Gastroesophageal sphincter (tissue), 4 donors: Measurements from ENCODE around the gene ELOVL5. TPM values are rescaled to one million over a fixed set of nuclear protein-coding genes. Genes with fewer than 3 reads are reported as not detected.

Experiments used
- ATAC-seq: fragments of 150-250 bp; one replicate; pipeline ENCODE4 v1.9.1; 2016; ENCODE audit warnings: mild to moderate bottlenecking, moderate library complexity
- H3K27ac ChIP-seq, 4 donors: fragments of 200-600 bp; sonication (generic) in 3 of 4; 1 replicate in 3 of 4; 2 replicates in 1 of 4; pipeline ENCODE4 v1.5.1; 2016 to 2019
- H3K27me3 ChIP-seq: fragments of 200-600 bp; sonication (generic); one replicate; pipeline ENCODE4 v1.5.1; 2019
- H3K36me3 ChIP-seq, 2 donors: fragments of 200-600 bp; sonication (generic); one replicate each; pipeline ENCODE4 v1.5.1; 2019; ENCODE audit warnings: control low read depth in 1 of 2
- H3K4me1 ChIP-seq, 3 donors: fragments of 200-600 bp; sonication (generic); 1 replicate in 2 of 3; 2 replicates in 1 of 3; pipeline ENCODE4 v1.5.1; 2016 to 2019; ENCODE audit warnings: control low read depth in 2 of 3
- H3K4me3 ChIP-seq, 2 donors: fragments of 200-600 bp; sonication (generic); one replicate each; pipeline ENCODE4 v1.5.1; 2019; ENCODE audit warnings: mild to moderate bottlenecking in 1 of 2, moderate library complexity in 1 of 2
- H3K9me3 ChIP-seq, 3 donors: fragments of 200-600 bp; sonication (generic); one replicate each; pipeline ENCODE4 v1.5.1; 2017 to 2019; ENCODE audit warnings: control low read depth in 2 of 3
- EP300 ChIP-seq: sonication (generic); formaldehyde crosslinking; IDR thresholded peaks from one replicate; pipeline ENCODE4 v1.6.1; 2017; ENCODE audit warnings: antibody characterized with exemption, mild to moderate bottlenecking
- POLR2A ChIP-seq, 2 donors: fragments of 450-650 bp; IDR thresholded peaks; one replicate each; pipeline ENCODE4 v1.6.1; 2017; ENCODE audit warnings: antibody characterized with exemption in 2 of 2, mild to moderate bottlenecking in 2 of 2, moderate library complexity in 1 of 2
- POLR2AphosphoS5 ChIP-seq: sonication (generic); formaldehyde crosslinking; IDR thresholded peaks from one replicate; pipeline ENCODE4 v1.6.1; 2017; ENCODE audit warnings: antibody characterized with exemption
- WGBS, 2 donors: methylation state at CpG; one replicate each; pipeline ENCODE4 v1.1.5; 2018; ENCODE audit warnings: low coverage in 1 of 2; 5-methylcytosine and 5-hydroxymethylcytosine counted together
- total RNA-seq, 4 donors: library from RNA; depleted of rRNA; stranded (reverse); fragments of >200 nt; gene quantifications; one replicate each; pipeline ENCODE4 v1.1.0, GENCODE V29; 2016
- TF ChIP-seq, protein P1 (sequence below), 4 experiments: fragments of 200-600 bp in 2 of 4; fragments of 450-650 bp in 2 of 4; sonication (generic) in 1 of 4; IDR thresholded peaks; one replicate each; pipeline ENCODE4 v1.5.1; 2017 to 2019; ENCODE audit warnings: antibody characterized with exemption in 4 of 4, mild to moderate bottlenecking in 2 of 4, moderate library complexity in 2 of 4

Gene ELOVL5
- total RNA-seq, 4 donors from 2014 or later, result 51.5 to 94.6 (median 64.6) TPM

DNA sequence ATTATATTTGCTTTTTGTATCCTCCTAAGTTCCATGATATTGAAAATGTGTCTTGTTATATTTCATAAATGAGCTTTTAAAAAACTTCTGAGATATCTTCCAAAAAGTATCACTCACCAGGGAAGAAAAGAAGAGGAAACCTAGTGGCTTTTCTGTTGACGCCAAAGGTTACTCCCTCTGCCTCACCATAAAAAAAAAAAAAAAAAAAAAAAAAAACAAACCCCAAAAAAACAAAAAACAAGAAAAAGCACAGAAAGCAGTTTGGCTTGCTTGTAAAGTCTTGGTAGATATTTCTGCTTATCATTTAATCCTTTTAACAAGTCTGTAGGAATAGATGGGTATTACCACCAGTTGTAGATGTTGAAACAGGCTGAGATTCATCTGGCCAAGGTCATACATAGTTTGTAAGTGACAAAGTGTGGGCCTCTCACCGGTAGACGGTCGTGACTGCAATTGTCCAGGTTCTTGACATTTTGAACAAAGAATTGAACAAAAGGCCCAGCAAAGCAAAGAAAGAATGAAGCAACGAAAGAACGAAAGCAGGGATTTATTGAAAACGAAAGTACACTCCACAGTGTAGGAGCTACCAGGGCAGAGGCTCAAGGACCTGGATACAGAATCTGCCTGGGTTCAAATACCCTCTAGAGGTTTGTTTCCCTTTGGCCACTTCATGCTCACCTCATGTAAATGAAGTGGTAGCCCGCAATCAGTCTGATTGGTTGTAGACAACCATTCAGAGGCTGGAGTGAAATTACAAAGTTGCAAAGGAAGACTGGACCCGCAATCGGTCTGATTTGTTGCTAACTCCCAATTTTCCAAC is 11.6 kb upstream of the ELOVL5 start:
- WGBS, 2 donors, result 40 to 62% methylated on average over 7 to 10 of the region's 10 CpGs
- Histone ChIP-seq H3K27ac (peak overlapping the region; percentile 85 to 97 (median 94)), H3K4me1 (peaks cover 0 to 21% (median 2%) of the 10 kb centered on the region in 3 donors), H3K36me3 (no peaks in the 10 kb centered on the region), H3K27me3 (no peaks in the 10 kb centered on the region), H3K9me3 (no peaks in the 10 kb centered on the region), H3K4me3 (peak overlapping the region in 1 of 2 donors; percentile 74)
- ATAC-seq, result no peak
- TF ChIP-seq, protein P1, sequence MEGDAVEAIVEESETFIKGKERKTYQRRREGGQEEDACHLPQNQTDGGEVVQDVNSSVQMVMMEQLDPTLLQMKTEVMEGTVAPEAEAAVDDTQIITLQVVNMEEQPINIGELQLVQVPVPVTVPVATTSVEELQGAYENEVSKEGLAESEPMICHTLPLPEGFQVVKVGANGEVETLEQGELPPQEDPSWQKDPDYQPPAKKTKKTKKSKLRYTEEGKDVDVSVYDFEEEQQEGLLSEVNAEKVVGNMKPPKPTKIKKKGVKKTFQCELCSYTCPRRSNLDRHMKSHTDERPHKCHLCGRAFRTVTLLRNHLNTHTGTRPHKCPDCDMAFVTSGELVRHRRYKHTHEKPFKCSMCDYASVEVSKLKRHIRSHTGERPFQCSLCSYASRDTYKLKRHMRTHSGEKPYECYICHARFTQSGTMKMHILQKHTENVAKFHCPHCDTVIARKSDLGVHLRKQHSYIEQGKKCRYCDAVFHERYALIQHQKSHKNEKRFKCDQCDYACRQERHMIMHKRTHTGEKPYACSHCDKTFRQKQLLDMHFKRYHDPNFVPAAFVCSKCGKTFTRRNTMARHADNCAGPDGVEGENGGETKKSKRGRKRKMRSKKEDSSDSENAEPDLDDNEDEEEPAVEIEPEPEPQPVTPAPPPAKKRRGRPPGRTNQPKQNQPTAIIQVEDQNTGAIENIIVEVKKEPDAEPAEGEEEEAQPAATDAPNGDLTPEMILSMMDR (IDR thresholded peaks at IDR 0.05), result no peak
- TF ChIP-seq EP300 (no peak), POLR2AphosphoS5 (no peak), POLR2A (IDR thresholded peaks at IDR 0.05) (no peak)

GRCh38 chr6:53359843-53360092 is 11.0 kb upstream of the ELOVL5 start:
- 2% methylated on average over 10 of the region's 10 CpGs; no CpG with 5 or more reads in 1 of the 2 donors for WGBS, 2 donors
- no peaks in the 10 kb centered on the region for H3K27me3 ChIP-seq
- TF ChIP-seq POLR2A (IDR thresholded peaks at IDR 0.05) (no peak), POLR2AphosphoS5 (no peak), EP300 (no peak)
- TF ChIP-seq, protein P1 (IDR thresholded peaks at IDR 0.05), result no peak

GRCh38 chr6:53359095-53359842 is 10.5 kb upstream of the ELOVL5 start:
- no peaks in the 10 kb centered on the region for H3K9me3 ChIP-seq
- peak overlapping the region; percentile 85 to 97 (median 94) for H3K27ac ChIP-seq
- no peaks in the 10 kb centered on the region for H3K27me3 ChIP-seq
- peak; percentile 90 for TF ChIP-seq POLR2AphosphoS5
- TF ChIP-seq EP300, result no peak
- TF ChIP-seq POLR2A (IDR thresholded peaks at IDR 0.05), result peak; percentile 86 to 92
- TF ChIP-seq, protein P1 (IDR thresholded peaks at IDR 0.05), result peak in 1 of 4 experiments; percentile 16
- whole genome bisulfite sequencing, 2 donors, result 0% methylated on average over 2 to 10 of the region's 73 CpGs
- H3K4me1 ChIP-seq, result peaks cover 0 to 21% (median 2%) of the 10 kb centered on the region in 3 donors
- ATAC-seq, result peak; percentile 97
- no peaks in the 10 kb centered on the region for H3K36me3 ChIP-seq
- peak overlapping the region; percentile 52 to 74 for H3K4me3 ChIP-seq

More at GRCh38 chr6:53359843-53360092, 11.0 kb upstream of the ELOVL5 start:
- peak overlapping the region; percentile 85 to 97 (median 94) for H3K27ac ChIP-seq
- H3K4me1 ChIP-seq, result peaks cover 0 to 21% (median 2%) of the 10 kb centered on the region in 3 donors
- peak overlapping the region; percentile 52 to 74 for H3K4me3 ChIP-seq
- ATAC-seq, result no peak
- H3K36me3 ChIP-seq, result no peaks in the 10 kb centered on the region
- H3K9me3 ChIP-seq, result no peaks in the 10 kb centered on the region

GRCh38 chr6:53358440-53359094 is 9.8 kb upstream of the ELOVL5 start:
- no peaks in the 10 kb centered on the region for H3K27me3 ChIP-seq
- peak overlapping the region; percentile 52 to 74 for H3K4me3 ChIP-seq
- peaks cover 0 to 21% (median 2%) of the 10 kb centered on the region in 3 donors for H3K4me1 ChIP-seq
- H3K9me3 ChIP-seq, result no peaks in the 10 kb centered on the region
- no peak for ATAC-seq
- H3K27ac ChIP-seq, result peak overlapping the region; percentile 85 to 97 (median 94)
- TF ChIP-seq, protein P1 (IDR thresholded peaks at IDR 0.05), result no peak
- no peak for TF ChIP-seq POLR2AphosphoS5
- no peak for TF ChIP-seq POLR2A (IDR thresholded peaks at IDR 0.05)
- TF ChIP-seq EP300, result no peak
- 13 to 48% methylated on average over 6 to 10 of the region's 17 CpGs for WGBS, 2 donors
- H3K36me3 ChIP-seq, result no peaks in the 10 kb centered on the region
